HG03469 (cell line): ENCODE measurements around the gene NOC3L.
"Not testable (repeated sequence)": the region's sequence is repeated elsewhere in the genome, so short reads cannot be mapped to it uniquely, and the experiment has no call there.

Source experiments
- ATAC-seq: cut with Tn5 transposase; IDR thresholded peaks from one replicate; pipeline ENCODE4 v1.9.1; 2021; ENCODE audit warnings: mild to moderate bottlenecking, moderate library complexity, moderate number of reproducible peaks; ENCODE audit not compliant: unreplicated experiment

NOC3L gene

GRCh38 chr10:94361171-94361794 is 1.5 kb downstream of the NOC3L start:
- ATAC-seq: no peak

- ATAC-seq: no peak
Observed at GRCh38 chr10:94358480-94358879, 4.3 kb downstream of the NOC3L start.

- no peak for ATAC-seq
Observed at GRCh38 chr10:94357193-94357592, 5.5 kb downstream of the NOC3L start.

GRCh38 chr10:94355841-94356240 is 6.9 kb downstream of the NOC3L start:
- no peak for ATAC-seq

- no peak for ATAC-seq
Observed at GRCh38 chr10:94353336-94353735, 9.4 kb downstream of the NOC3L start.

GRCh38 chr10:94351089-94351488 is 11.7 kb downstream of the NOC3L start:
- ATAC-seq: no peak

GRCh38 chr10:94350500-94350899 is 12.2 kb downstream of the NOC3L start:
- ATAC-seq: not testable (repeated sequence)

- ATAC-seq: no peak
Observed at GRCh38 chr10:94349327-94349726, 13.4 kb downstream of the NOC3L start.

- peak; percentile 85 for ATAC-seq
Observed at GRCh38 chr10:94344522-94345122, 18.1 kb downstream of the NOC3L start.

- ATAC-seq: no peak
Observed at GRCh38 chr10:94343151-94343550, 19.6 kb downstream of the NOC3L start.

GRCh38 chr10:94334857-94335256 is 27.9 kb downstream of the NOC3L start:
- ATAC-seq: no peak

GRCh38 chr10:94333051-94333450 is 29.7 kb downstream of the NOC3L start:
- ATAC-seq: no peak

- ATAC-seq: no peak
Observed at GRCh38 chr10:94328613-94329012, 34.1 kb downstream of the NOC3L start.

- ATAC-seq: no peak
Observed at GRCh38 chr10:94327649-94328048, 35.1 kb downstream of the NOC3L start.

- ATAC-seq: no peak
Observed at GRCh38 chr10:94324609-94325233, 38.0 kb downstream of the NOC3L start.

GRCh38 chr10:94320285-94320914 is 42.3 kb downstream of the NOC3L start:
- no peak for ATAC-seq

GRCh38 chr10:94316560-94316959 is 46.2 kb downstream of the NOC3L start:
- no peak for ATAC-seq

- no peak for ATAC-seq
Observed at GRCh38 chr10:94315975-94316464, 46.7 kb downstream of the NOC3L start.

GRCh38 chr10:94315024-94315451 is 47.7 kb downstream of the NOC3L start:
- ATAC-seq: no peak

- ATAC-seq: no peak
Observed at GRCh38 chr10:94310369-94310768, 52.4 kb downstream of the NOC3L start.

- no peak for ATAC-seq
Observed at GRCh38 chr10:94308866-94309265, 53.9 kb downstream of the NOC3L start.
